DOHH2 (cell line): ENCODE measurements around the gene FBXO33.

Experiments used
- EZH2phosphoT487 ChIP-seq: fragments of 200-600 bp; sonication (generic); IDR thresholded peaks from 2 replicates; pipeline ENCODE4 v1.6.1; 2017; ENCODE audit warnings: borderline replicate concordance, mild to moderate bottlenecking, antibody characterized with exemption, low read length, moderate library complexity, mixed read lengths
- TF ChIP-seq, protein P1 (sequence below): fragments of 200-600 bp; sonication (generic); IDR thresholded peaks from one replicate; pipeline ENCODE4 v1.5.1; 2014; ENCODE audit warnings: antibody characterized with exemption, mild to moderate bottlenecking, low read depth, low read length; ENCODE audit not compliant: poor library complexity, severe bottlenecking

DNA sequence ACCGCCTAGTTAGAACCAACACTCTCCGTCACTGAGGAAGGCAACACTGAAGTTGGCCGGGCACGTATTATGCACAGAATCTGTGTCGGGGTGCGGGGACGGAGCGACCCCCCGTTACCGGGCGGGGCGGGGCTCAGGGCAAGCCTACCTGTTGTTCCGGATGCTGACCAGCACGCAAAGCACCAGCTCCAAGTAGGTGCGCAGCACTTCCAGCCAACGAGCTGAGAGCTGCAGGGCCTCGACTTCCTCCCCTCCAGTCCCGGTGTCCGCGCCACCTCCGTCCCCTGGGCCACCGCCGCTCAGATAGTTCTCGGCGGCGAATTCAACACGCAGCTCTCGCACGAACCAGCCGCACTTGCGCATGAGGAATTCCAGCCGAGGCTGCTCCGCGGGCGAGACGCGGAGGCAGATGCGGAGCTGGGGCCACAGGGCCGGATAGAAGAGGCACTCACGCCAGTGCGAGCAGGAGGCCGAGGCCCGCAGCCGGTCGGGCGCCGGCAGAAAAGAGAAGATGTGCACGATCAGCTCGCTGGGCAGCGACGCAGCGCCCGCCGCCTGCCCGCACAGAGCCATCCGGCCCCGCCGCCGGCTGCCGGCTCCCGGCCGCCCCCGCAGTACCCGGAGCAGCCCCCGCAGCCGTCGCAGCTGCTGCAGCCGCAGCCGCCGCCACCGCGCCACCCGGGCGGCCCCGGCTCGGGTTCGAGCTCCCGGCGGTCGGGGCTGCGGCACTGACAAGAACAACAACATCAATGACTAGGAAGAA, 636 bp downstream of the FBXO33 start:
- TF ChIP-seq, protein P1, sequence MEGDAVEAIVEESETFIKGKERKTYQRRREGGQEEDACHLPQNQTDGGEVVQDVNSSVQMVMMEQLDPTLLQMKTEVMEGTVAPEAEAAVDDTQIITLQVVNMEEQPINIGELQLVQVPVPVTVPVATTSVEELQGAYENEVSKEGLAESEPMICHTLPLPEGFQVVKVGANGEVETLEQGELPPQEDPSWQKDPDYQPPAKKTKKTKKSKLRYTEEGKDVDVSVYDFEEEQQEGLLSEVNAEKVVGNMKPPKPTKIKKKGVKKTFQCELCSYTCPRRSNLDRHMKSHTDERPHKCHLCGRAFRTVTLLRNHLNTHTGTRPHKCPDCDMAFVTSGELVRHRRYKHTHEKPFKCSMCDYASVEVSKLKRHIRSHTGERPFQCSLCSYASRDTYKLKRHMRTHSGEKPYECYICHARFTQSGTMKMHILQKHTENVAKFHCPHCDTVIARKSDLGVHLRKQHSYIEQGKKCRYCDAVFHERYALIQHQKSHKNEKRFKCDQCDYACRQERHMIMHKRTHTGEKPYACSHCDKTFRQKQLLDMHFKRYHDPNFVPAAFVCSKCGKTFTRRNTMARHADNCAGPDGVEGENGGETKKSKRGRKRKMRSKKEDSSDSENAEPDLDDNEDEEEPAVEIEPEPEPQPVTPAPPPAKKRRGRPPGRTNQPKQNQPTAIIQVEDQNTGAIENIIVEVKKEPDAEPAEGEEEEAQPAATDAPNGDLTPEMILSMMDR: no peak
- TF ChIP-seq EZH2phosphoT487: no peak
